ENCODE data around the gene MYH14.
A peak's percentile ranks its signal among the peaks of the same experiment; 100 is the strongest.
"Not testable (repeated sequence)": the region's sequence is repeated elsewhere in the genome, so short reads cannot be mapped to it uniquely, and the experiment has no call there.

The MYH14 gene

GRCh38 chr19:50315773-50316448 lies 112.5 kb downstream of the MYH14 start:
- peak in 24 of 58 donors; percentile 13 to 84 (median 52) for DNase-seq

- DNase-seq, result no peak
These were observed 113.7 kb downstream of the MYH14 start for GRCh38 chr19:50317115-50317514.

- DNase-seq, result no peak
These were observed 115.0 kb downstream of the MYH14 start for GRCh38 chr19:50318438-50318837.

- DNase-seq, result no peak
These were observed 115.7 kb downstream of the MYH14 start for GRCh38 chr19:50319156-50319555.

- no peak for DNase-seq
These were observed 116.6 kb downstream of the MYH14 start for GRCh38 chr19:50320051-50320450.

GRCh38 chr19:50320596-50320995 lies 117.2 kb downstream of the MYH14 start:
- DNase-seq, result no peak

GRCh38 chr19:50321831-50322230 lies 118.4 kb downstream of the MYH14 start:
- DNase-seq, result no peak

- DNase-seq, result peak in 2 of 58 donors; percentile 22 to 25
These were observed 118.8 kb downstream of the MYH14 start for GRCh38 chr19:50322234-50322633.

- DNase-seq, result no peak
These were observed 119.7 kb downstream of the MYH14 start for GRCh38 chr19:50322931-50323781.

GRCh38 chr19:50323782-50324133 lies 120.3 kb downstream of the MYH14 start:
- DNase-seq, result no peak

GRCh38 chr19:50324331-50324730 lies 120.9 kb downstream of the MYH14 start:
- DNase-seq, result no peak

- peak in 54 of 58 donors; percentile 22 to 85 (median 66) for DNase-seq
These were observed 122.1 kb downstream of the MYH14 start for GRCh38 chr19:50325310-50326100.

GRCh38 chr19:50326101-50326664 lies 122.8 kb downstream of the MYH14 start:
- DNase-seq, result no peak

GRCh38 chr19:50327013-50327412 lies 123.6 kb downstream of the MYH14 start:
- no peak for DNase-seq

- no peak for DNase-seq
These were observed 124.2 kb downstream of the MYH14 start for GRCh38 chr19:50327461-50328223.

GRCh38 chr19:50328224-50328872 lies 124.9 kb downstream of the MYH14 start:
- DNase-seq, result peak in 7 of 58 donors; percentile 36 to 69 (median 52)

GRCh38 chr19:50328873-50329145 lies 125.4 kb downstream of the MYH14 start:
- no peak for DNase-seq

GRCh38 chr19:50329146-50329925 lies 125.9 kb downstream of the MYH14 start, which contains the start of gene KCNC3:
Gene KCNC3, minus strand, starts transcription at chr19:50329377. Its CDS starts 295 bp downstream, at chr19:50329082.
- peak; percentile 70 to 100 (median 99) for DNase-seq

- not testable (repeated sequence) for DNase-seq
These were observed 126.5 kb downstream of the MYH14 start for GRCh38 chr19:50329926-50330294.
